Liver (tissue), 3 donors: ENCODE measurements around the gene ERI3.

ENCODE experiments used
- EGR1 ChIP-seq, 2 donors: IDR thresholded peaks; 2 replicates each; pipeline ENCODE4 v1.6.1; 2016 to 2018; ENCODE audit warnings: antibody characterized with exemption in 2 of 2, low read depth in 2 of 2
- JUND ChIP-seq, 2 donors: IDR thresholded peaks; 2 replicates each; pipeline ENCODE4 v1.6.1; 2016; ENCODE audit warnings: antibody characterized with exemption in 2 of 2
- TAF1 ChIP-seq: conservative IDR thresholded peaks from 2 replicates; pipeline ENCODE4 v1.6.1; 2016; ENCODE audit warnings: antibody characterized with exemption, mild to moderate bottlenecking
- TF ChIP-seq, protein P1 (sequence below): fragments of 150-350 bp; IDR thresholded peaks from 2 replicates; pipeline ENCODE4 v1.5.1; 2017; ENCODE audit warnings: improper control_type of control experiment, low read depth, low read length; ENCODE audit not compliant: missing input control
- TF ChIP-seq, protein P2 (sequence below): IDR thresholded peaks from 2 replicates; pipeline ENCODE4 v1.6.1; 2016; ENCODE audit warnings: antibody characterized with exemption
- TF ChIP-seq, protein P3 (sequence below): IDR thresholded peaks from 2 replicates; pipeline ENCODE4 v1.6.1; 2016; ENCODE audit warnings: antibody characterized with exemption
- donor health status: healthy.
- donor health status: healthy.

DNA sequence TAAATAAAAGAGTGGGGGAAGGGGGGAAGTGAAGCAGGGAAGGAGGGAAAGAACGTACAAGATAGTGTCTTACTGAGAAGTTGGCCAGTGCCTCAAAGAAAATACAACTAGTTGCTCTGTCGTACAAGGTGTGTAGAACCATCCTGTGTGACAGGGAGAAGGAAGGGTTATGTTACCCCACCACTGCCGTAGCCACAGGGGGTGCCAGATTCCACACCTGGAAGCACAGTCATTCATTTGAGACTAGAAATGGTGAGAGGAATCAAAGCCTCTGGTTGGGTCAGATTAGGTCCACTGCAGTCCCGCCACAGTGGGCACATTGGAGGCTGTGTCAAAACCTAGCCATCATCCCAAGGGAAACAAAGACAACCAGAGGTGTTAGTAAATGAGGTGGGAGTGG lies 2.7 kb upstream of the ERI3 start:
- TF ChIP-seq JUND (IDR thresholded peaks at IDR 0.05), result no peak
- TF ChIP-seq, protein P1, sequence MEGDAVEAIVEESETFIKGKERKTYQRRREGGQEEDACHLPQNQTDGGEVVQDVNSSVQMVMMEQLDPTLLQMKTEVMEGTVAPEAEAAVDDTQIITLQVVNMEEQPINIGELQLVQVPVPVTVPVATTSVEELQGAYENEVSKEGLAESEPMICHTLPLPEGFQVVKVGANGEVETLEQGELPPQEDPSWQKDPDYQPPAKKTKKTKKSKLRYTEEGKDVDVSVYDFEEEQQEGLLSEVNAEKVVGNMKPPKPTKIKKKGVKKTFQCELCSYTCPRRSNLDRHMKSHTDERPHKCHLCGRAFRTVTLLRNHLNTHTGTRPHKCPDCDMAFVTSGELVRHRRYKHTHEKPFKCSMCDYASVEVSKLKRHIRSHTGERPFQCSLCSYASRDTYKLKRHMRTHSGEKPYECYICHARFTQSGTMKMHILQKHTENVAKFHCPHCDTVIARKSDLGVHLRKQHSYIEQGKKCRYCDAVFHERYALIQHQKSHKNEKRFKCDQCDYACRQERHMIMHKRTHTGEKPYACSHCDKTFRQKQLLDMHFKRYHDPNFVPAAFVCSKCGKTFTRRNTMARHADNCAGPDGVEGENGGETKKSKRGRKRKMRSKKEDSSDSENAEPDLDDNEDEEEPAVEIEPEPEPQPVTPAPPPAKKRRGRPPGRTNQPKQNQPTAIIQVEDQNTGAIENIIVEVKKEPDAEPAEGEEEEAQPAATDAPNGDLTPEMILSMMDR, result no peak
- TF ChIP-seq EGR1 (IDR thresholded peaks at IDR 0.05; ENCODE audit: low read depth in 2 of 2), result no peak
- TF ChIP-seq, protein P2, sequence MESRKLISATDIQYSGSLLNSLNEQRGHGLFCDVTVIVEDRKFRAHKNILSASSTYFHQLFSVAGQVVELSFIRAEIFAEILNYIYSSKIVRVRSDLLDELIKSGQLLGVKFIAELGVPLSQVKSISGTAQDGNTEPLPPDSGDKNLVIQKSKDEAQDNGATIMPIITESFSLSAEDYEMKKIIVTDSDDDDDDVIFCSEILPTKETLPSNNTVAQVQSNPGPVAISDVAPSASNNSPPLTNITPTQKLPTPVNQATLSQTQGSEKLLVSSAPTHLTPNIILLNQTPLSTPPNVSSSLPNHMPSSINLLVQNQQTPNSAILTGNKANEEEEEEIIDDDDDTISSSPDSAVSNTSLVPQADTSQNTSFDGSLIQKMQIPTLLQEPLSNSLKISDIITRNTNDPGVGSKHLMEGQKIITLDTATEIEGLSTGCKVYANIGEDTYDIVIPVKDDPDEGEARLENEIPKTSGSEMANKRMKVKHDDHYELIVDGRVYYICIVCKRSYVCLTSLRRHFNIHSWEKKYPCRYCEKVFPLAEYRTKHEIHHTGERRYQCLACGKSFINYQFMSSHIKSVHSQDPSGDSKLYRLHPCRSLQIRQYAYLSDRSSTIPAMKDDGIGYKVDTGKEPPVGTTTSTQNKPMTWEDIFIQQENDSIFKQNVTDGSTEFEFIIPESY, result no peak
- TF ChIP-seq, protein P3, sequence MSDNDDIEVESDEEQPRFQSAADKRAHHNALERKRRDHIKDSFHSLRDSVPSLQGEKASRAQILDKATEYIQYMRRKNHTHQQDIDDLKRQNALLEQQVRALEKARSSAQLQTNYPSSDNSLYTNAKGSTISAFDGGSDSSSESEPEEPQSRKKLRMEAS, result no peak
- TF ChIP-seq TAF1, result no peak
